HEK293 (cell line): ENCODE measurements around the gene KRT81.
A peak's percentile ranks its signal among the peaks of the same experiment; 100 is the strongest.

Source experiments
- CTCF ChIA-PET: fragments of 350-600 bp; formaldehyde crosslinking; extraction: SDS; loops from one replicate; lab custom pipeline; 2021; ENCODE audit warnings: antibody characterized with exemption; lab: Yijun Ruan, JAX
- POLR2A ChIA-PET: fragments of 300-600 bp; formaldehyde crosslinking; extraction: SDS; loops from one replicate; lab custom pipeline; 2020; ENCODE audit warnings: antibody characterized with exemption, inconsistent platforms; lab: Yijun Ruan, JAX
- H3K27ac ChIP-seq: fragments of 200-500 bp; sonication (Bioruptor generic); 2 replicates; pipeline ENCODE4 v1.5.1; 2014; ENCODE audit warnings: low read depth, low read length, control low read depth, inconsistent platforms; ENCODE audit errors: extremely low read depth
- H3K36me3 ChIP-seq, 2 experiments: fragments of 200-500 bp in 1 of 2; sonication (Bioruptor generic) in 1 of 2; 1 replicate in 1 of 2; 2 replicates in 1 of 2; pipeline ENCODE4 v1.5.1; 2014 to 2017; ENCODE audit warnings: inconsistent platforms in 2 of 2, low read length in 2 of 2; ENCODE audit not compliant: control insufficient read depth in 2 of 2, insufficient read depth in 1 of 2
- H3K4me1 ChIP-seq: fragments of 200-500 bp; sonication (Bioruptor generic); 2 replicates; pipeline ENCODE4 v1.5.1; 2014; ENCODE audit warnings: mild to moderate bottlenecking, low read length, inconsistent platforms; ENCODE audit not compliant: control insufficient read depth, insufficient read depth
- H3K4me3 ChIP-seq: 2 replicates; pipeline ENCODE4 v1.5.1; 2011; ENCODE audit warnings: low read depth, mild to moderate bottlenecking, control low read depth, low read length, moderate library complexity
- H3K9me3 ChIP-seq: fragments of 200-500 bp; sonication (Bioruptor generic); 2 replicates; pipeline ENCODE4 v1.5.1; 2014; ENCODE audit warnings: low read depth, low read length, inconsistent platforms; ENCODE audit not compliant: control insufficient read depth, insufficient read depth
- EGR2 ChIP-seq: fragments of 450-650 bp; formaldehyde crosslinking; IDR thresholded peaks from 2 replicates; pipeline ENCODE4 v1.5.1; 2016; ENCODE audit warnings: low read depth, missing biosample characterization, missing genetic modification characterization
- GLIS2 ChIP-seq: fragments of 450-650 bp; formaldehyde crosslinking; IDR thresholded peaks from 2 replicates; pipeline ENCODE4 v1.5.1; 2016; ENCODE audit warnings: missing biosample characterization, missing genetic modification characterization
- HOXC10 ChIP-seq: sonication (generic); formaldehyde crosslinking; IDR thresholded peaks from 2 replicates; pipeline ENCODE4 v1.8.1; 2023; ENCODE audit warnings: mild to moderate bottlenecking, missing genetic modification reagents
- MYNN ChIP-seq: fragments of 450-650 bp; formaldehyde crosslinking; IDR thresholded peaks from 2 replicates; pipeline ENCODE4 v1.5.1; 2016; ENCODE audit warnings: missing biosample characterization, missing genetic modification characterization, borderline replicate concordance
- PRDM10 ChIP-seq: fragments of 450-650 bp; formaldehyde crosslinking; IDR thresholded peaks from 2 replicates; pipeline ENCODE4 v1.5.1; 2016; ENCODE audit warnings: missing biosample characterization, missing genetic modification characterization
- REST ChIP-seq: fragments of 450-650 bp; formaldehyde crosslinking; IDR thresholded peaks from 2 replicates; pipeline ENCODE4 v1.5.1; 2016; ENCODE audit warnings: missing biosample characterization, missing genetic modification characterization
- ZEB2 ChIP-seq: fragments of 450-650 bp; formaldehyde crosslinking; IDR thresholded peaks from 2 replicates; pipeline ENCODE4 v1.5.1; 2016; ENCODE audit warnings: missing biosample characterization, missing genetic modification characterization
- ZFHX2 ChIP-seq: fragments of 450-650 bp; formaldehyde crosslinking; conservative IDR thresholded peaks from 2 replicates; pipeline ENCODE4 v1.5.1; 2016; ENCODE audit warnings: missing biosample characterization, missing genetic modification characterization
- ZFP37 ChIP-seq: fragments of 450-650 bp; formaldehyde crosslinking; IDR thresholded peaks from 2 replicates; pipeline ENCODE4 v1.5.1; 2016; ENCODE audit warnings: missing biosample characterization, missing genetic modification characterization
- ZFP69B ChIP-seq: fragments of 450-650 bp; formaldehyde crosslinking; IDR thresholded peaks from 2 replicates; pipeline ENCODE4 v1.5.1; 2016; ENCODE audit warnings: missing biosample characterization, missing genetic modification characterization
- ZNF10 ChIP-seq: fragments of 450-650 bp; formaldehyde crosslinking; IDR thresholded peaks from 2 replicates; pipeline ENCODE4 v1.5.1; 2017; ENCODE audit warnings: missing biosample characterization, missing genetic modification characterization
- ZNF223 ChIP-seq: fragments of 450-650 bp; formaldehyde crosslinking; IDR thresholded peaks from 2 replicates; pipeline ENCODE4 v1.5.1; 2016; ENCODE audit warnings: missing biosample characterization, missing genetic modification characterization
- ZNF398 ChIP-seq: fragments of 450-650 bp; formaldehyde crosslinking; IDR thresholded peaks from 2 replicates; pipeline ENCODE4 v1.5.1; 2017; ENCODE audit warnings: missing biosample characterization, missing genetic modification characterization
- ZNF416 ChIP-seq: fragments of 450-650 bp; formaldehyde crosslinking; IDR thresholded peaks from 2 replicates; pipeline ENCODE4 v1.5.1; 2016; ENCODE audit warnings: missing biosample characterization, missing genetic modification characterization
- ZNF548 ChIP-seq: fragments of 450-650 bp; formaldehyde crosslinking; IDR thresholded peaks from 2 replicates; pipeline ENCODE4 v1.5.1; 2016; ENCODE audit warnings: missing biosample characterization, missing genetic modification characterization
- ZNF585B ChIP-seq: fragments of 450-650 bp; formaldehyde crosslinking; IDR thresholded peaks from 2 replicates; pipeline ENCODE4 v1.5.1; 2016; ENCODE audit warnings: missing biosample characterization, missing genetic modification characterization
- ZNF624 ChIP-seq: fragments of 450-650 bp; formaldehyde crosslinking; IDR thresholded peaks from 2 replicates; pipeline ENCODE4 v1.5.1; 2017; ENCODE audit warnings: missing biosample characterization, missing genetic modification characterization
- ZNF664 ChIP-seq: fragments of 450-650 bp; formaldehyde crosslinking; IDR thresholded peaks from 2 replicates; pipeline ENCODE4 v1.5.1; 2016; ENCODE audit warnings: missing biosample characterization, missing genetic modification characterization
- ZNF692 ChIP-seq: fragments of 450-650 bp; formaldehyde crosslinking; IDR thresholded peaks from 2 replicates; pipeline ENCODE4 v1.5.1; 2016; ENCODE audit warnings: missing biosample characterization, missing genetic modification characterization
- ZNF707 ChIP-seq: fragments of 450-650 bp; formaldehyde crosslinking; IDR thresholded peaks from 2 replicates; pipeline ENCODE4 v1.5.1; 2016; ENCODE audit warnings: missing biosample characterization, missing genetic modification characterization
- ZNF76 ChIP-seq: fragments of 450-650 bp; formaldehyde crosslinking; IDR thresholded peaks from 2 replicates; pipeline ENCODE4; 2016; ENCODE audit warnings: low read depth, missing biosample characterization, missing genetic modification characterization, borderline replicate concordance

Gene KRT81

GRCh38 chr12:52243856-52244614 is 47.3 kb downstream of the KRT81 start (continued):
- TF ChIP-seq ZNF692 (tag by site-specific recombination) (no peak), ZNF548 (tag by site-specific recombination) (no peak), GLIS2 (tag by site-specific recombination) (peak; percentile 55; the same call in 1 of the 2 replicates), ZNF416 (tag by site-specific recombination) (no peak), ZNF664 (tag by site-specific recombination) (no peak), MYNN (tag by site-specific recombination) (no peak), ZNF76 (no peak), ZNF223 (tag by site-specific recombination) (no peak), ZNF398 (tag by site-specific recombination) (peak; percentile 98), ZNF585B (tag by site-specific recombination) (no peak), EGR2 (tag by site-specific recombination) (peak; percentile 87), ZNF707 (tag by site-specific recombination) (no peak), ZFHX2 (tag by site-specific recombination) (peak; percentile 89), ZFP37 (tag by site-specific recombination) (no peak), ZFP69B (tag by site-specific recombination) (no peak), ZEB2 (tag by site-specific recombination) (no peak)

GRCh38 chr12:52243259-52243855 is 48.0 kb downstream of the KRT81 start:
- CTCF ChIA-PET = interaction anchor here (0.8 to 4.2 kb wide), 7 partner anchors 17 to 636 kb away, joined by 3 to 22 read pairs (median 3); no protein-coding TSS in a partner anchor
- Histone ChIP-seq H3K27ac (no peak overlapping the region; the same call in 1 of the 2 replicates), H3K4me3 (no peak overlapping the region), H3K36me3 (no peaks in the 10 kb centered on the region), H3K4me1 (peaks cover 18% of the 10 kb centered on the region), H3K9me3 (no peaks in the 10 kb centered on the region)
- TF ChIP-seq ZNF10 (tag by site-specific recombination) (no peak), REST (tag by site-specific recombination) (peak; percentile 89), PRDM10 (tag by site-specific recombination) (0 out of 2 replicates have a peak, but pooled peaks have one; percentile 14), ZNF624 (tag by site-specific recombination) (no peak), HOXC10 (no peak)
- POLR2A ChIA-PET = interaction anchor here (1.4 kb wide), 1 partner anchor 37 kb away, joined by 3 read pairs; no protein-coding TSS in a partner anchor
